Measurements from ENCODE around the gene RNU6-1. TPM values are rescaled to one million over a fixed set of nuclear protein-coding genes. Genes with fewer than 3 reads are reported as not detected.

RNU6-1 gene
- total RNA-seq, 2 experiments from 2014 or later = not detected

- POLR2A ChIA-PET = no interaction called here
- H3K9me3 Mint-ChIP-seq = no peaks in the 10 kb centered on the region
- DNase-seq = no peak
Measured at GRCh38 chr15:67838789-67839332, 984 bp downstream of the RNU6-1 start.

GRCh38 chr15:67836955-67837354 is 2.9 kb downstream of the RNU6-1 start:
- no peak for DNase-seq
- H3K9me3 Mint-ChIP-seq = no peaks in the 10 kb centered on the region
- no peak overlapping the region for H3K4me3 Mint-ChIP-seq
- CTCF ChIA-PET = interaction anchor here (0.6 to 5.1 kb wide), 4 partner anchors 12 to 379 kb away, joined by 3 to 104 read pairs (median 18); partner anchors contain the start of gene SKOR1
- H3K27me3 Mint-ChIP-seq = peaks cover 46% of the 10 kb centered on the region
- no peak overlapping the region for H3K27ac Mint-ChIP-seq
- POLR2A ChIA-PET = no interaction called here
- peaks cover 4% of the 10 kb centered on the region for H3K36me3 Mint-ChIP-seq
- intact Hi-C loops (cut with micrococcal nuclease) = loop anchor here (1.0 to 10.0 kb wide), 4 partner anchors 380 to 772 kb away; partner anchors contain the start of gene SMAD3
- H3K4me1 Mint-ChIP-seq (ENCODE audit: low read depth) = peaks cover 60% of the 10 kb centered on the region

More at GRCh38 chr15:67838789-67839332, 984 bp downstream of the RNU6-1 start:
- Mint-ChIP-seq H3K27ac (no peak overlapping the region), H3K4me1 (ENCODE audit: low read depth) (peaks cover 49% of the 10 kb centered on the region), H3K27me3 (peaks cover 30% of the 10 kb centered on the region), H3K36me3 (peaks cover 4% of the 10 kb centered on the region), H3K4me3 (peak overlapping the region; percentile 7)
- CTCF ChIA-PET = interaction anchor here (4.6 to 5.1 kb wide), 2 partner anchors 14 to 381 kb away, joined by 30 to 104 read pairs; partner anchors contain the start of gene SKOR1
- intact Hi-C loops (cut with micrococcal nuclease) = loop anchor here (5.0 to 10.0 kb wide), 3 partner anchors 532 to 774 kb away; partner anchors contain the start of gene SMAD3

GRCh38 chr15:67836477-67836876 is 3.4 kb downstream of the RNU6-1 start:
- Mint-ChIP-seq H3K4me3 (no peak overlapping the region), H3K36me3 (peaks cover 4% of the 10 kb centered on the region), H3K27ac (no peak overlapping the region), H3K9me3 (no peaks in the 10 kb centered on the region), H3K27me3 (peaks cover 49% of the 10 kb centered on the region), H3K4me1 (ENCODE audit: low read depth) (peaks cover 57% of the 10 kb centered on the region)
- intact Hi-C loops (cut with micrococcal nuclease) = loop anchor here (1.0 to 10.0 kb wide), 4 partner anchors 379 to 772 kb away; partner anchors contain the start of gene SMAD3
- CTCF ChIA-PET = interaction anchor here (0.8 to 5.1 kb wide), 9 partner anchors 11 to 379 kb away, joined by 3 to 104 read pairs (median 5); partner anchors contain the start of genes C15orf61 and SKOR1
- POLR2A ChIA-PET = no interaction called here
- DNase-seq = peak; percentile 61

- Mint-ChIP-seq H3K36me3 (peaks cover 4% of the 10 kb centered on the region), H3K27me3 (peaks cover 53% of the 10 kb centered on the region), H3K9me3 (no peaks in the 10 kb centered on the region), H3K4me3 (peak overlapping the region; percentile 54), H3K4me1 (ENCODE audit: low read depth) (peaks cover 53% of the 10 kb centered on the region), H3K27ac (no peak overlapping the region)
- POLR2A ChIA-PET = no interaction called here
- CTCF ChIA-PET = interaction anchor here (0.6 to 5.1 kb wide), 11 partner anchors 9 to 378 kb away, joined by 3 to 104 read pairs (median 5); partner anchors contain the start of genes C15orf61 and SKOR1
- no peak for DNase-seq
- intact Hi-C loops (cut with micrococcal nuclease) = loop anchor here (1.0 to 10.0 kb wide), 4 partner anchors 379 to 771 kb away; partner anchors contain the start of gene SMAD3
Measured at GRCh38 chr15:67836134-67836455, 3.8 kb downstream of the RNU6-1 start.

- intact Hi-C loops (cut with micrococcal nuclease) = loop anchor here (1.0 to 10.0 kb wide), 5 partner anchors 378 to 889 kb away; partner anchors contain the start of gene SMAD3
- CTCF ChIA-PET = interaction anchor here (0.6 to 5.1 kb wide), 15 partner anchors 9 to 889 kb away, joined by 3 to 104 read pairs (median 4); partner anchors contain the start of genes C15orf61 and SKOR1
- Mint-ChIP-seq H3K27ac (no peak overlapping the region), H3K4me1 (ENCODE audit: low read depth) (peaks cover 50% of the 10 kb centered on the region), H3K27me3 (peaks cover 59% of the 10 kb centered on the region), H3K4me3 (peak overlapping the region; percentile 54), H3K9me3 (no peaks in the 10 kb centered on the region), H3K36me3 (peaks cover 4% of the 10 kb centered on the region)
- POLR2A ChIA-PET = no interaction called here
- no peak for DNase-seq
Measured at GRCh38 chr15:67835297-67836133, 4.3 kb downstream of the RNU6-1 start.

GRCh38 chr15:67834581-67835296 is 5.1 kb downstream of the RNU6-1 start:
- H3K9me3 Mint-ChIP-seq = no peaks in the 10 kb centered on the region
- intact Hi-C loops (cut with micrococcal nuclease) = loop anchor here (2.0 to 10.0 kb wide), 5 partner anchors 52 to 888 kb away; partner anchors contain the start of gene SMAD3
- H3K4me1 Mint-ChIP-seq (ENCODE audit: low read depth) = peaks cover 49% of the 10 kb centered on the region
- ChIA-PET CTCF (interaction anchor here (0.8 to 5.1 kb wide), 9 partner anchors 10 to 888 kb away, joined by 3 to 104 read pairs (median 4); partner anchors contain the start of gene SKOR1), POLR2A (no interaction called here)
- peaks cover 62% of the 10 kb centered on the region for H3K27me3 Mint-ChIP-seq
- peak overlapping the region; percentile 54 for H3K4me3 Mint-ChIP-seq
- no peaks in the 10 kb centered on the region for H3K36me3 Mint-ChIP-seq
- H3K27ac Mint-ChIP-seq = no peak overlapping the region
- DNase-seq = no peak

- peaks cover 68% of the 10 kb centered on the region for H3K27me3 Mint-ChIP-seq
- H3K36me3 Mint-ChIP-seq = no peaks in the 10 kb centered on the region
- peaks cover 49% of the 10 kb centered on the region for H3K4me1 Mint-ChIP-seq (ENCODE audit: low read depth)
- no peak overlapping the region for H3K27ac Mint-ChIP-seq
- intact Hi-C loops (cut with micrococcal nuclease) = loop anchor here (2.0 to 10.0 kb wide), 4 partner anchors 52 to 887 kb away; partner anchors contain the start of gene SMAD3
- H3K4me3 Mint-ChIP-seq = peak overlapping the region; percentile 39
- POLR2A ChIA-PET = no interaction called here
- CTCF ChIA-PET = interaction anchor here (3.2 to 5.1 kb wide), 3 partner anchors 9 to 376 kb away, joined by 15 to 104 read pairs (median 30); partner anchors contain the start of gene SKOR1
- H3K9me3 Mint-ChIP-seq = no peaks in the 10 kb centered on the region
- DNase-seq = peak; percentile 59
Measured at GRCh38 chr15:67833710-67834511, 5.9 kb downstream of the RNU6-1 start.

GRCh38 chr15:67832897-67833709 is 6.7 kb downstream of the RNU6-1 start:
- intact Hi-C loops (cut with micrococcal nuclease) = loop anchor here (2.0 to 10.0 kb wide), 3 partner anchors 51 to 768 kb away; partner anchors contain the start of gene SMAD3
- Mint-ChIP-seq H3K27me3 (peaks cover 75% of the 10 kb centered on the region), H3K4me3 (peak overlapping the region; percentile 17), H3K27ac (no peak overlapping the region), H3K9me3 (no peaks in the 10 kb centered on the region), H3K4me1 (ENCODE audit: low read depth) (peaks cover 47% of the 10 kb centered on the region), H3K36me3 (no peaks in the 10 kb centered on the region)
- CTCF ChIA-PET = interaction anchor here (1.4 to 3.2 kb wide), 2 partner anchors 13 to 376 kb away, joined by 3 to 15 read pairs; no protein-coding TSS in a partner anchor
- no peak for DNase-seq
- POLR2A ChIA-PET = no interaction called here

GRCh38 chr15:67832031-67832551 is 7.8 kb downstream of the RNU6-1 start:
- Mint-ChIP-seq H3K4me3 (peak overlapping the region; percentile 5), H3K36me3 (no peaks in the 10 kb centered on the region), H3K27me3 (peaks cover 75% of the 10 kb centered on the region), H3K4me1 (ENCODE audit: low read depth) (peaks cover 47% of the 10 kb centered on the region), H3K27ac (no peak overlapping the region), H3K9me3 (no peaks in the 10 kb centered on the region)
- CTCF ChIA-PET = interaction anchor here (0.9 to 3.2 kb wide), 3 partner anchors 12 to 375 kb away, joined by 3 to 15 read pairs (median 3); no protein-coding TSS in a partner anchor
- POLR2A ChIA-PET = no interaction called here
- DNase-seq = no peak
- intact Hi-C loops (cut with micrococcal nuclease) = loop anchor here (2.0 to 10.0 kb wide), 3 partner anchors 50 to 767 kb away; partner anchors contain the start of gene SMAD3

GRCh38 chr15:67831363-67831762 is 8.5 kb downstream of the RNU6-1 start:
- no peaks in the 10 kb centered on the region for H3K36me3 Mint-ChIP-seq
- CTCF ChIA-PET = interaction anchor here (3.2 kb wide), 1 partner anchor 374 kb away, joined by 15 read pairs; no protein-coding TSS in a partner anchor
- H3K4me1 Mint-ChIP-seq (ENCODE audit: low read depth) = peaks cover 46% of the 10 kb centered on the region
- intact Hi-C loops (cut with micrococcal nuclease) = loop anchor here (5.0 to 10.0 kb wide), 2 partner anchors 49 to 767 kb away; partner anchors contain the start of gene SMAD3
- no peaks in the 10 kb centered on the region for H3K9me3 Mint-ChIP-seq
- H3K27me3 Mint-ChIP-seq = peaks cover 74% of the 10 kb centered on the region
- POLR2A ChIA-PET = no interaction called here
- DNase-seq = no peak
- H3K4me3 Mint-ChIP-seq = no peak overlapping the region
- no peak overlapping the region for H3K27ac Mint-ChIP-seq
